Measurements from ENCODE around the gene PDE4D. TPM values are rescaled to one million over a fixed set of nuclear protein-coding genes. Genes with fewer than 3 reads are reported as not detected.

The PDE4D gene
- total RNA-seq, 1 experiment from 2014 or later, result 61.2 TPM

- Histone ChIP-seq H3K9me2 (replicated peaks; ENCODE audit: insufficient read depth, low read length) (no peaks in the 10 kb centered on the region), H3K9ac (ENCODE audit: low read length) (no peak overlapping the region), H3K9me3 (ENCODE audit: low read length) (no peaks in the 10 kb centered on the region), H3K27ac (ENCODE audit: low read length) (no peak overlapping the region), H4K20me1 (ENCODE audit: insufficient read depth, low read depth, low read length) (peaks cover 6% of the 10 kb centered on the region; the same call in 1 of the 2 replicates), H3K4me3 (ENCODE audit: low read length) (no peak overlapping the region), H3K4me1 (ENCODE audit: low read length) (peaks cover 4% of the 10 kb centered on the region; the same call in 1 of the 2 replicates), H3K4me2 (ENCODE audit: low read depth, low read length, poor library complexity, severe bottlenecking) (no peak overlapping the region), H3K79me2 (ENCODE audit: low read length) (no peaks in the 10 kb centered on the region), H3K27me3 (ENCODE audit: low read length) (no peaks in the 10 kb centered on the region), H2AFZ (ENCODE audit: low read length) (no peak overlapping the region), H3K36me3 (ENCODE audit: insufficient read depth, low read length) (no peaks in the 10 kb centered on the region)
- DNase-seq, result peak; percentile 84
These were observed 79.6 kb downstream of the PDE4D start for GRCh38 chr5:59813761-59814536.

- Histone ChIP-seq H3K36me3 (ENCODE audit: insufficient read depth, low read length) (no peaks in the 10 kb centered on the region), H3K9me3 (ENCODE audit: low read length) (no peaks in the 10 kb centered on the region), H3K4me2 (ENCODE audit: low read depth, low read length, poor library complexity, severe bottlenecking) (peak overlapping the region; percentile 46), H4K20me1 (ENCODE audit: insufficient read depth, low read depth, low read length) (peaks cover 6% of the 10 kb centered on the region; the same call in 1 of the 2 replicates), H3K79me2 (ENCODE audit: low read length) (no peaks in the 10 kb centered on the region), H3K9ac (ENCODE audit: low read length) (no peak overlapping the region), H3K4me3 (ENCODE audit: low read length) (no peak overlapping the region), H3K27ac (ENCODE audit: low read length) (no peak overlapping the region), H3K27me3 (ENCODE audit: low read length) (no peaks in the 10 kb centered on the region), H3K9me2 (replicated peaks; ENCODE audit: insufficient read depth, low read length) (no peaks in the 10 kb centered on the region), H2AFZ (ENCODE audit: low read length) (no peak overlapping the region), H3K4me1 (ENCODE audit: low read length) (peaks cover 9% of the 10 kb centered on the region)
- DNase-seq, result peak; percentile 82
These were observed 83.5 kb downstream of the PDE4D start for GRCh38 chr5:59810041-59810440.

- no peak overlapping the region for H3K4me2 ChIP-seq (ENCODE audit: low read depth, low read length, poor library complexity, severe bottlenecking)
- H3K27ac ChIP-seq (ENCODE audit: low read length), result no peak overlapping the region
- no peaks in the 10 kb centered on the region for H3K9me3 ChIP-seq (ENCODE audit: low read length)
- no peaks in the 10 kb centered on the region for H3K27me3 ChIP-seq (ENCODE audit: low read length)
- H4K20me1 ChIP-seq (ENCODE audit: insufficient read depth, low read depth, low read length), result peaks cover 6% of the 10 kb centered on the region; the same call in 1 of the 2 replicates
- H3K36me3 ChIP-seq (ENCODE audit: insufficient read depth, low read length), result no peaks in the 10 kb centered on the region
- no peak overlapping the region for H2AFZ ChIP-seq (ENCODE audit: low read length)
- H3K79me2 ChIP-seq (ENCODE audit: low read length), result no peaks in the 10 kb centered on the region
- no peaks in the 10 kb centered on the region for H3K9me2 ChIP-seq (replicated peaks; ENCODE audit: insufficient read depth, low read length)
- H3K4me1 ChIP-seq (ENCODE audit: low read length), result peaks cover 9% of the 10 kb centered on the region
- DNase-seq, result no peak
- H3K4me3 ChIP-seq (ENCODE audit: low read length), result no peak overlapping the region
- no peak overlapping the region for H3K9ac ChIP-seq (ENCODE audit: low read length)
These were observed 85.7 kb downstream of the PDE4D start for GRCh38 chr5:59807806-59808205.

- no peaks in the 10 kb centered on the region for H3K9me3 ChIP-seq (ENCODE audit: low read length)
- no peak overlapping the region for H3K27ac ChIP-seq (ENCODE audit: low read length)
- H3K27me3 ChIP-seq (ENCODE audit: low read length), result no peaks in the 10 kb centered on the region
- no peak overlapping the region for H3K4me2 ChIP-seq (ENCODE audit: low read depth, low read length, poor library complexity, severe bottlenecking)
- H3K79me2 ChIP-seq (ENCODE audit: low read length), result no peaks in the 10 kb centered on the region
- no peak for DNase-seq
- no peaks in the 10 kb centered on the region for H3K4me1 ChIP-seq (ENCODE audit: low read length)
- H4K20me1 ChIP-seq (ENCODE audit: insufficient read depth, low read depth, low read length), result peaks cover 9% of the 10 kb centered on the region; the same call in 1 of the 2 replicates
- no peak overlapping the region for H3K4me3 ChIP-seq (ENCODE audit: low read length)
- no peak overlapping the region for H3K9ac ChIP-seq (ENCODE audit: low read length)
- no peaks in the 10 kb centered on the region for H3K36me3 ChIP-seq (ENCODE audit: insufficient read depth, low read length)
- no peaks in the 10 kb centered on the region for H3K9me2 ChIP-seq (replicated peaks; ENCODE audit: insufficient read depth, low read length)
- no peak overlapping the region for H2AFZ ChIP-seq (ENCODE audit: low read length)
These were observed 93.1 kb downstream of the PDE4D start for GRCh38 chr5:59800347-59800893.

GRCh38 chr5:59799668-59800346 is 93.7 kb downstream of the PDE4D start:
- DNase-seq, result peak; percentile 79
- H3K4me1 ChIP-seq (ENCODE audit: low read length), result no peaks in the 10 kb centered on the region
- H2AFZ ChIP-seq (ENCODE audit: low read length), result no peak overlapping the region
- no peaks in the 10 kb centered on the region for H3K27me3 ChIP-seq (ENCODE audit: low read length)
- no peak overlapping the region for H3K4me3 ChIP-seq (ENCODE audit: low read length)
- no peaks in the 10 kb centered on the region for H3K9me2 ChIP-seq (replicated peaks; ENCODE audit: insufficient read depth, low read length)
- H4K20me1 ChIP-seq (ENCODE audit: insufficient read depth, low read depth, low read length), result peaks cover 9% of the 10 kb centered on the region; the same call in 1 of the 2 replicates
- H3K4me2 ChIP-seq (ENCODE audit: low read depth, low read length, poor library complexity, severe bottlenecking), result no peak overlapping the region
- no peaks in the 10 kb centered on the region for H3K9me3 ChIP-seq (ENCODE audit: low read length)
- H3K27ac ChIP-seq (ENCODE audit: low read length), result no peak overlapping the region
- no peaks in the 10 kb centered on the region for H3K79me2 ChIP-seq (ENCODE audit: low read length)
- H3K9ac ChIP-seq (ENCODE audit: low read length), result no peak overlapping the region
- H3K36me3 ChIP-seq (ENCODE audit: insufficient read depth, low read length), result no peaks in the 10 kb centered on the region

GRCh38 chr5:59798862-59799667 is 94.5 kb downstream of the PDE4D start:
- H3K9me3 ChIP-seq (ENCODE audit: low read length), result no peaks in the 10 kb centered on the region
- peaks cover 9% of the 10 kb centered on the region; the same call in 1 of the 2 replicates for H4K20me1 ChIP-seq (ENCODE audit: insufficient read depth, low read depth, low read length)
- no peak overlapping the region for H3K4me2 ChIP-seq (ENCODE audit: low read depth, low read length, poor library complexity, severe bottlenecking)
- no peaks in the 10 kb centered on the region for H3K79me2 ChIP-seq (ENCODE audit: low read length)
- DNase-seq, result no peak
- H3K4me3 ChIP-seq (ENCODE audit: low read length), result no peak overlapping the region
- no peak overlapping the region for H3K9ac ChIP-seq (ENCODE audit: low read length)
- H2AFZ ChIP-seq (ENCODE audit: low read length), result no peak overlapping the region
- H3K36me3 ChIP-seq (ENCODE audit: insufficient read depth, low read length), result no peaks in the 10 kb centered on the region
- no peaks in the 10 kb centered on the region for H3K4me1 ChIP-seq (ENCODE audit: low read length)
- H3K27ac ChIP-seq (ENCODE audit: low read length), result no peak overlapping the region
- H3K9me2 ChIP-seq (replicated peaks; ENCODE audit: insufficient read depth, low read length), result no peaks in the 10 kb centered on the region
- H3K27me3 ChIP-seq (ENCODE audit: low read length), result no peaks in the 10 kb centered on the region

- Histone ChIP-seq H3K36me3 (ENCODE audit: insufficient read depth, low read length) (no peaks in the 10 kb centered on the region), H3K9me2 (replicated peaks; ENCODE audit: insufficient read depth, low read length) (no peaks in the 10 kb centered on the region), H3K79me2 (ENCODE audit: low read length) (no peaks in the 10 kb centered on the region), H2AFZ (ENCODE audit: low read length) (no peak overlapping the region), H3K9me3 (ENCODE audit: low read length) (no peaks in the 10 kb centered on the region), H3K4me2 (ENCODE audit: low read depth, low read length, poor library complexity, severe bottlenecking) (no peak overlapping the region), H3K4me1 (ENCODE audit: low read length) (no peaks in the 10 kb centered on the region), H3K27ac (ENCODE audit: low read length) (no peak overlapping the region), H3K4me3 (ENCODE audit: low read length) (no peak overlapping the region), H3K9ac (ENCODE audit: low read length) (no peak overlapping the region), H3K27me3 (ENCODE audit: low read length) (no peaks in the 10 kb centered on the region), H4K20me1 (ENCODE audit: insufficient read depth, low read depth, low read length) (peaks cover 9% of the 10 kb centered on the region; the same call in 1 of the 2 replicates)
- no peak for DNase-seq
These were observed 98.4 kb downstream of the PDE4D start for GRCh38 chr5:59795141-59795540.

All from Karpas-422 (cell line).